Mucosa of rectum (tissue), 2 donors: ENCODE measurements around the gene MAJIN.

ENCODE experiments used
- H3K27ac ChIP-seq, 2 donors: one replicate each; pipeline ENCODE4 v1.7.0; 2013; ENCODE audit warnings: inconsistent platforms in 2 of 2, low read depth in 2 of 2, low read length in 2 of 2
- H3K27me3 ChIP-seq, 2 donors: one replicate each; pipeline ENCODE4 v1.7.0; 2013; ENCODE audit warnings: low read length in 2 of 2; ENCODE audit not compliant: control insufficient read depth in 2 of 2, insufficient read depth in 2 of 2
- H3K36me3 ChIP-seq, 2 donors: one replicate each; pipeline ENCODE4 v1.7.0; 2013; ENCODE audit warnings: low read length in 2 of 2; ENCODE audit not compliant: control insufficient read depth in 2 of 2, insufficient read depth in 2 of 2
- H3K4me1 ChIP-seq, 2 donors: one replicate each; pipeline ENCODE4 v1.7.0; 2013; ENCODE audit warnings: low read length in 2 of 2, mild to moderate bottlenecking in 1 of 2; ENCODE audit not compliant: control insufficient read depth in 2 of 2, insufficient read depth in 2 of 2
- H3K4me3 ChIP-seq, 2 donors: one replicate each; pipeline ENCODE4 v1.7.0; 2013; ENCODE audit warnings: low read length in 2 of 2
- H3K9ac ChIP-seq, 2 donors: one replicate each; pipeline ENCODE4 v1.7.0; 2013; ENCODE audit warnings: low read length in 2 of 2, low read depth in 1 of 2, mild to moderate bottlenecking in 1 of 2
- H3K9me3 ChIP-seq, 2 donors: one replicate each; pipeline ENCODE4 v1.7.0; 2013; ENCODE audit warnings: low read length in 2 of 2; ENCODE audit not compliant: control insufficient read depth in 2 of 2
- donor health status: healthy.
- donor health status: Normal muscosa, but diverticular disease.

Gene MAJIN

DNA sequence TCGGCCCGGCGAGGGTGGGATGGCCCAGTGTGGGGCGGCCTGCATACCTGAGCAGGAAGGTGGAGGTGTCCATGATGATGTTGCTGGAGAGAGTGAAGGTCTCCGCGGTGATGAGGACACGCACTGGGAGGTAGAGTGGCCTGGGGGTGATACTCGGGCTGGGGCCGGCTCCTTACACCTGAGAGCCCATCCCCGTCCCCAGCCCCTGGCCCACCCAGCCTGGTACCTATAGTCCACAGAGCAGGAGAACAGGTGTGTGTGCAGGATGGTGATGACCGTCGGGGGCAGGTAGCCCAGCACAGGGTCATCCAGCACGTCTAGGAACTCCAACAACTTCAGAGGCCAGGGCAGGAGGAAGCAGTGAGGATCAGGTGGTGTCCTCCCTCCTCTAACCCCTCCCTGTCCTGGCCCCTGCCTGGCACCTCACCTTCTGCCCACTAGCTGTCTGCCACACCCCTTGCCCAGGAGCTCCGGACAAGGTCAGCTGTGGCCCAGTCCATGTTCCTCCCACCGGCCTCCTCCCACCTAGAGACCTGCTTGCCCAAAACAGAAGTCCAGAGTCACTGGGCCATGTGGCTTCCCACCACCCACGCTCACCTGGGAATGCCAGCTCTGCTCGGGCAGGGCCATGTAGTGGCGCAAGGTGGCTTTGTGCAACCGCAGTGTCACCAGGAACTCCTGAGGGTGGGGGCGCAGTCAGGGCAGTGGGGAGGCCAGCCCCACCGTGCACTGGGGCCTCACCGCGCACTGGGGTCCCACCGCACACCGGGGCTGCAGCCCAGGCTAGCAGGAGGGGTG lies 66.2 kb downstream of the MAJIN start:
- H3K27me3 ChIP-seq = no peaks in the 10 kb centered on the region
- peaks cover 60 to 62% of the 10 kb centered on the region in 2 donors for H3K36me3 ChIP-seq
- H3K9me3 ChIP-seq = no peaks in the 10 kb centered on the region
- no peak overlapping the region for H3K4me3 ChIP-seq
- no peaks in the 10 kb centered on the region for H3K4me1 ChIP-seq
- no peak overlapping the region for H3K27ac ChIP-seq
- no peak overlapping the region for H3K9ac ChIP-seq

DNA sequence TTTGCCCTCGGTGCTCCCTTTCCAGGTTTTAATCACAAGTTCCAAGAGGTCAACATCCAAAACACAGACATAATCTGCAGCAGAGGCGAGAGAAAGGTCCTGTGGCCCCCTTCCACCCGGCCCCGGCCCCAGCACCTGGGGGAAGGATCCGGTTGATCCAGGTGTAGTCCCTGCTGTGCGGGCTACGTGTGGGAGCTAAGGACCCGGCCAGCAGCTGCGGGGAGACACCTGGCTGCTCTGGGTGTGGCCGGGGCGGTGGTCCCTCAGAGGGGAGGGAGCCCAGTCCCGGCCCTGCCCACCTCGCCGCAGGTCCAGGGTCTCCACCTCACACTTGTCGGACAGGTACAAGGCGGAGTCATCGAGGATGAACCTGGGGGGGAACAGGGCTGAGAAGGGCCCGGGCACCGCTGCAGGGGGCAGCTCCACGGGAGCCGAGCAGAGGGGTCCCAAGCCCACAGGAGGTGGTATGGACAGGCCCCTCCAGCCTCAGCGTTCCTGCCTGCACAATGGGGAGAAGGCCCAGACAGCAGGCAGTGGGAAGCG lies 68.5 kb downstream of the MAJIN start:
- Histone ChIP-seq H3K4me3 (no peak overlapping the region), H3K36me3 (peaks cover 44 to 61% of the 10 kb centered on the region in 2 donors), H3K9me3 (no peaks in the 10 kb centered on the region), H3K27ac (no peak overlapping the region), H3K9ac (no peak overlapping the region), H3K4me1 (no peaks in the 10 kb centered on the region), H3K27me3 (no peaks in the 10 kb centered on the region)

DNA sequence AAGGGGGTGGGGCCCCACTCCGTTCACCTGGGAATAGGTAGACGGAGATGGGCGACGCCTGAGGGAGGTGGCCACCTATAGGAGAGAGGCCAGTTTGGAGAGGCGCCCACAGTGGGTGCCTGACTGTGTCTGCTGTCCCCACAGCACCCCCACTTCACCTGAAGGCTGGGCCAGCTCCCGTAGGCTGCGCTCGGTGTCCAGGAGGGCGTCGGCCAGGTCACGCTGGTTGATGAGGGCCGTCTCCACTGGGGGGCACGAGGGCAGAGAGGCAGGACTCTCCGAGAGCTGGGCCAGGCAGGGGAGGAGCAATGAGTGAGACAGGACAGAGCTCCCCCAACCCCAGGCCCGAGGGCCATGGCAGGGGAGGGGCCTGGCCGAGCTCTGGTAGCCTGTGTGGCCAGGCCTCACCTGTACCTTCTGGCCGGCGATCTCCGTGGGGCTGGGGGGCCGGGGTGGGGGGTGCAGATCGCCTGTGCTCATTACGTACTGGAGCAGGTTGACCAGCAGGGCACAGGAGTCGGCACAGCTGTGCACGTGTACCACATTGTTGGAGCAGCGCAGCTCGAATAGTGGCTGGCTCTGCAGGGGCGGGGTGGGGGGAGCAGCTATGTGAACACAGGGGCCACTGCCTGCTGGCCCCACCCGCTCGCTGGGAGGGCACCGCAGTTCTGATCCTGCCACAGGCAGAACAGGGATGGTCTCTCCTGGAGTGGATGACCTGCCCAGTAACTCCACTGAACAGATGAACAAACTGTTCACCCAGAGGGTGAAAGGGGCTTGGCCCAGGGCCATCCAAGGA lies 69.6 kb downstream of the MAJIN start:
- Histone ChIP-seq H3K9ac (no peak overlapping the region), H3K4me3 (no peak overlapping the region), H3K27ac (no peak overlapping the region), H3K27me3 (no peaks in the 10 kb centered on the region), H3K36me3 (peaks cover 50 to 64% of the 10 kb centered on the region in 2 donors), H3K4me1 (no peaks in the 10 kb centered on the region), H3K9me3 (no peaks in the 10 kb centered on the region)

GRCh38 chr11:64900774-64901173 lies 71.1 kb downstream of the MAJIN start:
- Histone ChIP-seq H3K9ac (no peak overlapping the region), H3K4me3 (no peak overlapping the region), H3K9me3 (no peaks in the 10 kb centered on the region), H3K27me3 (no peaks in the 10 kb centered on the region), H3K27ac (no peak overlapping the region), H3K36me3 (peaks cover 40 to 49% of the 10 kb centered on the region in 2 donors), H3K4me1 (no peaks in the 10 kb centered on the region)

DNA sequence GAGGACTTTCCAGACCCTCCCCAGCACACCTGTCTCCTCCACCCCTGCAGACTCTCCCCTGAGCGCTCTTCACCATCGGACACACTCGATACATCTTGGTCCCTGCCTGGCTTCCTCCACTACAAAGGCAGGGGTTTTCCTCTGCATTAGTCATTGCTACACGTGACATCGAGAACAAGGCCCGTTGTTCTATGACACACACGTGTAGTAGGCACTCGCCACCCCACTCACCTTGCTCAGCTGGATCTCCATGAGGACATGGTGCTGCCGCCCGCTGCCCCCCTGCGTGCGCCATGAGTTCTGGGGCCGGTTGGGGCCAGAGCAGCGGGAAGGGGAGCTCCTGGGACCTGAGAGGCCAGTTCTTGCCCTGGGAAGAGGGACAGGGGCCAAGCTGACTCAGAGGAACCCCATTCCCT lies 71.6 kb downstream of the MAJIN start:
- no peaks in the 10 kb centered on the region for H3K27me3 ChIP-seq
- no peak overlapping the region for H3K9ac ChIP-seq
- no peaks in the 10 kb centered on the region for H3K9me3 ChIP-seq
- H3K4me1 ChIP-seq = no peaks in the 10 kb centered on the region
- peaks cover 36 to 44% of the 10 kb centered on the region in 2 donors for H3K36me3 ChIP-seq
- no peak overlapping the region for H3K4me3 ChIP-seq
- no peak overlapping the region for H3K27ac ChIP-seq

DNA sequence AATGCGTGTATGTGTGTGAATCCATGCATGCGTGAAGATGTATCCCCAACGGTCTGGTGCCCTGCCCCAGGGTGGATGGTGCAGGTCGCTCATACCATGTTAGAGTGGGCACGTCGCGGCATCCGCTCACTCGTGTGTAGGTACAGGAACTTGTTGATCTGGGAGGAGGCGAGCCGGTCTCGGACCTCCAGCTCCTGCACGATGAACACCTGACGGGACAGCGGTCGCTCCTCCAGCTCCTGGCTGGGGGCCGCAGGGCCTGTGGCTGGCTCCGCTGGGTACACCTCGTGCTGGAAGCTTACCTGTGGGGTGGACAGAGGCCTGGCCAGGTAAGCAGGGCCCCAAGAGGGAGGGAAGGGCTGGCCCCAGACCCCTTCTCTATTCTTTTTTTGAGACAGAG lies 73.4 kb downstream of the MAJIN start:
- H3K9me3 ChIP-seq = no peaks in the 10 kb centered on the region
- H3K27ac ChIP-seq = no peak overlapping the region
- no peaks in the 10 kb centered on the region for H3K27me3 ChIP-seq
- H3K4me3 ChIP-seq = no peak overlapping the region
- H3K36me3 ChIP-seq = peaks cover 31 to 42% of the 10 kb centered on the region in 2 donors
- H3K4me1 ChIP-seq = peaks cover 10 to 13% of the 10 kb centered on the region in 2 donors
- no peak overlapping the region for H3K9ac ChIP-seq

GRCh38 chr11:64898076-64898445 lies 73.8 kb downstream of the MAJIN start:
- peaks cover 13 to 14% of the 10 kb centered on the region in 2 donors for H3K4me1 ChIP-seq
- H3K36me3 ChIP-seq = peaks cover 29 to 38% of the 10 kb centered on the region in 2 donors

DNA sequence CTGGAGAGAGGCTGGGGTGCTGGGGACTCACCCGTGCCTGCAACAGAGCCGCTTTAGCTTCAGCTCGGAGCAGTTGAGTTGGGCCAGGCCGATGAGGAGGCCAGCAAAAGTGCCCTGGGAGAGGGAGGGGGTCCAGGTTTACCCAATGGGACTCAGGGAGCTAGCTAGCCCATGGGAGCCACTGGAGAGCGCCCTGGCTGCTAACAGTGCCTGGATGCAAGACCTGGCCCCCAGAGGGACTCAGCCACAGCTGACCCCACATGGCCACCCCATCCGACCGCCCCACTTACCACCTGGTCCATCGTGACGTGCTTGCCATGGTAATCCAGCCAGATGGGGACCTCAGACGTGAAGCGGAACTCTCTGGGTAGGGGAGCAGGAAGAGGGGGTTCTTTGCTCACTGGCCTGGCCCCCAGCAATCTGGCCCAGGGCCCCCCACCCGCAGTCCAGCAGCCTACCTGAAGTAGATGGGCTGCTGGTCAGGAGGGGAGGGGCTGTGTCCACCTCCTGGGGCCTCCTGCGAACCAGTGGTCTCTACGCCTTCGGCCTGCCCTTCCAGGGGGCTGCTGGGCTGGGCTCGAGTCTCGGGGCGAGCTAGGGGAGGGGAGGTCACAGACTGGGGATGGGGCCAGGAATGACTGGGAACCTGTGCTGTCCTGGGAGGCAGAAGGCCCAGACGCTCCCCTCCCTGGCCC lies 74.4 kb downstream of the MAJIN start:
- Histone ChIP-seq H3K27ac (no peak overlapping the region), H3K4me1 (peaks cover 13 to 14% of the 10 kb centered on the region in 2 donors), H3K9ac (no peak overlapping the region), H3K27me3 (no peaks in the 10 kb centered on the region), H3K4me3 (no peak overlapping the region), H3K9me3 (no peaks in the 10 kb centered on the region), H3K36me3 (peaks cover 25 to 33% of the 10 kb centered on the region in 2 donors)

More at GRCh38 chr11:64898076-64898445, 73.8 kb downstream of the MAJIN start:
- no peaks in the 10 kb centered on the region for H3K27me3 ChIP-seq
- no peaks in the 10 kb centered on the region for H3K9me3 ChIP-seq
- H3K4me3 ChIP-seq = no peak overlapping the region
- H3K9ac ChIP-seq = no peak overlapping the region
- no peak overlapping the region for H3K27ac ChIP-seq

GRCh38 chr11:64896448-64897022 lies 75.4 kb downstream of the MAJIN start:
- peaks cover 13 to 14% of the 10 kb centered on the region in 2 donors for H3K4me1 ChIP-seq
- H3K4me3 ChIP-seq = no peak overlapping the region
- H3K36me3 ChIP-seq = peaks cover 26 to 34% of the 10 kb centered on the region in 2 donors
- no peak overlapping the region for H3K9ac ChIP-seq
- no peaks in the 10 kb centered on the region for H3K9me3 ChIP-seq
- H3K27ac ChIP-seq = no peak overlapping the region
- no peaks in the 10 kb centered on the region for H3K27me3 ChIP-seq
